HuH-7 (cell line): ENCODE data around the gene TNNI2.

Source experiments
- DNase-seq: peaks from one replicate; pipeline ENCODE4 v3.0.0; 2011; ENCODE audit warnings: low spot score

TNNI2 gene

GRCh38 chr11:1834779-1835670 is 3.8 kb upstream of the TNNI2 start, which contains the start of gene SYT8:
Gene SYT8 (plus strand): TSS chr11:1834990. CDS start chr11:1835106, 116 bp downstream.
- DNase-seq, result no peak

DNA sequence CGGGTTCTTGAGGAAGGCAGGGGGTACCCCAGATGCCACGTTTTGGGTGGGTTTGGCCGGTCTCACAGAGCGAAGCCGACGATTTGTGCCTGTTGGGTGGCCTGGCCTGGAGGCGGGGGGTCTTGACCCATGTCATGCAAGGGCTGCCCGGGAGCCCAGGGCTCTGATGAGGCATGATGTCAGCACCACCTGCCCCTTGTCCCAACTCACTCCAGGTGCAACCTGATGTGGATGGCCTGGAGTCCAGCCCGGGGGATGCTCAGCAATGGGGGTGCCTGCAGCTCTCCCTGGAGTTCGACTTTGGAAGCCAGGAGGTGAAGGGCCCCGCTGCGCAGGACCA is 3.1 kb upstream of the TNNI2 start:
- DNase-seq, result no peak

GRCh38 chr11:1836011-1836945 is 2.5 kb upstream of the TNNI2 start:
- no peak for DNase-seq

DNA sequence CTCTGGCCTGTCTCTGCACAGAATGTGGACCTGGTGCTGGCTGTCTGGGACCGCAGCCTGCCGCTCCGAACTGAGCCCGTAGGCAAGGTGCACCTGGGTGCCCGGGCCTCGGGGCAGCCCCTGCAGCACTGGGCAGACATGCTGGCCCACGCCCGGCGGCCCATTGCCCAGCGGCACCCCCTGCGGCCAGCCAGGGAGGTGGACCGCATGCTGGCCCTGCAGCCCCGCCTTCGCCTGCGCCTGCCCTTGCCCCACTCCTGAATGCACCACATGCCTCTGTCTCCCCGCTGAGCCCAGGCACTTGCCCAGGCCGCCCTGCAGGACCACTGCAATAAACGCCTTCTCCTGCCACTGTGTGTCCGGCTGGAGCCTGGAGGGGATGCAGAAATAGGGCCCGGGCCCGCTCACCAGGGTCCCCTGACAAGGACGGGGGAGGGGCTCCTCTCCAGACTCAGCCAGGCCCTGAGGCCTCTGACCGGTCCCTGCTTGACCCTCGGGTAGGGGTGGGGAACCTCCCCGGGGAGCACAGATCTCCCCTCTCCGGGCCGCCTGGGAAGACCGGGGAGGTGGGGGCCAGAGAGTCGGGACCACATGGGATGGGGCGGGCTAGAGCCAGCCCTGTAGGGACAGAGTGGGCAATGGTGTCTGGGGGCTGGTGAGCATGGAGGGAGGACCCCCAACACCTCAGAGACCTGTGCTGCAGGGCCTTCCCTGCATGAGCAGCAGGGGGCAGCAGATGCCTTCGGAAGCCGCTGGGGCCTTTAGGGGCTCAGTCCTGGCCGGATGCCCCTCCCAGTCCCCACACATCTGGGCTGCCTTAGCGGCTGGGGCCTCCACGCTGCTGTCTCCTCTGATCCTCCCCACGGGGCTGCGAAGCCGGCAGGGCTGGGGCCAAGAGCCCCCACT is 1.4 kb upstream of the TNNI2 start:
- DNase-seq, result peak; percentile 90

GRCh38 chr11:1838077-1838425 is 730 bp upstream of the TNNI2 start:
- no peak for DNase-seq

GRCh38 chr11:1839204-1839923 is 583 bp downstream of the TNNI2 start:
- DNase-seq, result no peak

DNA sequence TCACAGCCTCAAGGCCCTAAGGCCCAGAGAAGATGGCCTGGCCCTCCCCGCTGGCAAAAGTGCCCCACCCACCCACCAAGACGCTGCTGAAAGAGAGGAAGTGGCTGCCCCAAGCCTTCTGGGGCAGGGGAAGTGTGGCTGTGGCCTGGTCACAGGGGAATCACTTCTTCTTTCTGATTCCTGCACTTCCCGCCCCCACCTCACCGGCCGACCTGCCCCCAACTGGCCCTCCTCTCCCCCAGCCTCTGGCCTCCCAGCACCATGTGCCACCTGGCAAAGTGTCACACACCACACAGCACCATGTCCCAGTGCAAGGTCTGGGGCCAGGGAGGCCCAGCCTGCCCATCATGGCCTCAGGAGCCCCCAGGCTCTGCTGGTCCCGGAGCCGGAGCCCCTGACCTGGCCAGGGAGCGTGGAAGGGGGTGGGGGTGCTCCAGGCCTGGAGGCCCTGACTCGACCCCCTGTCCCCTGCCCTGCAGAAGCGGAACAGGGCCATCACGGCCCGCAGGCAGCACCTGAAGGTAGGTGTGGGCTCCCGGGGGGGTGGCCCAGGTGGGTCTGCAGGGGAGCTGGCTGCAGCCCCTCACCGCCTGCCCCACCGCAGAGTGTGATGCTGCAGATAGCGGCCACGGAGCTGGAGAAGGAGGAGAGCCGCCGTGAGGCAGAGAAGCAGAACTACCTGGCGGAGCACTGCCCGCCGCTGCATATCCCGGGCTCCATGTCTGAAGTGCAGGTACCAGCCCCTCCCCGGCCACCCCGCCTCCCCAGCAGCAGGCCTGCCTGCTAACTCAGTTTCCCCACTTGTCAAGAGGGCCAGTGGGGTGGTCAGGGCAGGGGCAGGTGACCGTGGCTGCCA is 1.4 kb downstream of the TNNI2 start:
- no peak for DNase-seq

GRCh38 chr11:1840780-1841480 is 2.1 kb downstream of the TNNI2 start:
- DNase-seq, result no peak

DNA sequence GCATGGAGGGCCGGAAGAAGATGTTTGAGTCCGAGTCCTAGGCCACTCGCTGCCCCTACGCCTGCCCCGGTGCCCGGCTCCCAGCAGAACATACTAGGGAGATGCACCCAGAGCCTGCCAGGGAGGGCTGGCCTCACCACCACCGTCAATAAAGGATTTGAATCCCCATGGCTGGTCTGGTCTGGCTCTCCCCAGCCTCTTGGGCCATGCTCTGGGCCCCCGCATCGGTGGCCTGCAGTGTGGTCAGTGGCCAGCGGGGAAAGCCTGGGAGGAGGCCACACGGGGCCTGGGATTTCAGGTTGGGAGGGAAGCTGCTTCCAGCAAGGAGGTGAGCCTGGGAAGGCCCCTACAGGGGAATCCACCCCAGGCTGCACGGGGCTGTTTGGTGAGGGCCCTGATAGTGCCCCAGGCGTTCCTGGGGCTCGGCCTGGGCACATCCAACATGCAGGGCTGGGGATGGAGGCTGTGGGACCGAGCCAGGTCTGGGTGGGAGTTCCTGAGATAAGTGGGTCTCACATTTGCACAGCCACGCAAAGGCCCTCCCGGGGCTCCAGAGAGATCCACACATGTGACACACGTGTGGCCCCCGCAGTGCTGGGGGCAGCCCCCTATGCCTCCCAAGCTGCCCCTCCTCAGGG is 2.8 kb downstream of the TNNI2 start:
- no peak for DNase-seq

DNA sequence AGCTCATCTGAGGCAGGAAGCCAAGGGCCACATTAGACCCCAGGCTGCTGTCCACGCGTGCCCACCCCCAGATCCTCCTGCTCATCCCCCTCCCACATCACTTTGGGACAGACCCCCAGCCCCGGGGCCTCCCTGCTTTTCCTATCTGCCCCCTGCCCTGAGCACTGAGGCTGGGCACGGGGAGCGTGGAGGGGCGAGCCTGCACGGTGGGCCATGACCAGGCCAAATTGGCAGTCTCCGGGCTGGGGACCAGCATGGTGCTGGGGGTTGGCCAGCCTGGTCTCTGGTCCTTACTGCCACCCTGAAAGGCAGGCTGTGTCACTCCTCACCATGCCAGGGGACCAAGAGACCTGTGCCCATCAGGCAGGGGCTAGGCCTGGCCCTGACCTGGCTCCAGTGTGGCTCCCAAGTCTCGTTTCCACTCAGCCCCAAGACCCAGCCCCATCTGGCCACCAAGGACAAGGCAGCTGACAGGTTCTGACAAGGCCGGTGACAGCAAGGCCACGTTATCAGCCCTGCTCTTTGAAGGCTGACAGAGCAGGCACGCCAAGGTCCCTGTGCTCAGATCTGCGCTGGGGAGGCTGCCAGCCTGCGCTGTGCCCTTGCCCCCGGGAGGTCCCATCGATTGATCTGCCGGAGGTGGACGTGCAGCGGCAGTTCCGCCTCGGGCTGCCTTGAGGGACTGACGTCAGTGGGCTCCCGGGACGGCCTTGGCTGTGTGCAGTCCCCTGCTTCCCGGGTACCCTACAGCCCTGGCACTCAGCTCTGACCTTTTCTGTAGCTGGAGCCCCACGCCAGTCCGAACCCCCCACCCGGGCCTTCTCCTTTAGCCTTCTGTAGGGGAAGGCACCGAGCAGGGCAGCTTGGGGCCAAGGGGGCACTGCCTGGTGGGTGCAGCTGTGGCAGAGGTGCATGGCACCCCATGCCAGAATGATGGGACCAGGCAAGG is 3.6 kb downstream of the TNNI2 start:
- no peak for DNase-seq

DNA sequence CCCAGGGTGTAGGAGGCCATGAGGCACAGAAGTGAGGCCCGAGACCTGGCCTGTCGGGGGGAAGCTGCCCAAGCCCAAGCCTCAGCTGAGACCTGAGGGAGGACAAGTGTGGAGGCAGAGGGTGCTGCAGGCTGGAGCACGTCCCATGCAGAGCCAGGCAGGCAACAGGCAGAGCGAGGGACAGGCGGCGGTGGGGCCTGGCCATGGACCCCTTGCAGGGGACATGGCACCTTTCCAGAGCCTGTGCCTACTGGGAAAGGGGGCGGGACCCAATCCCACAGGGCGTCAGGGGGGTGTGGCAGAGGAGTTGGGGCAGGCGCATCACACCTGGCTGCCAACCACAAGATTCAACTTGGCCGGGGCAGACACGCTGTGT is 4.3 kb downstream of the TNNI2 start:
- DNase-seq, result no peak

- DNase-seq, result no peak
Observed at GRCh38 chr11:1843796-1844195, 5.0 kb downstream of the TNNI2 start.

DNA sequence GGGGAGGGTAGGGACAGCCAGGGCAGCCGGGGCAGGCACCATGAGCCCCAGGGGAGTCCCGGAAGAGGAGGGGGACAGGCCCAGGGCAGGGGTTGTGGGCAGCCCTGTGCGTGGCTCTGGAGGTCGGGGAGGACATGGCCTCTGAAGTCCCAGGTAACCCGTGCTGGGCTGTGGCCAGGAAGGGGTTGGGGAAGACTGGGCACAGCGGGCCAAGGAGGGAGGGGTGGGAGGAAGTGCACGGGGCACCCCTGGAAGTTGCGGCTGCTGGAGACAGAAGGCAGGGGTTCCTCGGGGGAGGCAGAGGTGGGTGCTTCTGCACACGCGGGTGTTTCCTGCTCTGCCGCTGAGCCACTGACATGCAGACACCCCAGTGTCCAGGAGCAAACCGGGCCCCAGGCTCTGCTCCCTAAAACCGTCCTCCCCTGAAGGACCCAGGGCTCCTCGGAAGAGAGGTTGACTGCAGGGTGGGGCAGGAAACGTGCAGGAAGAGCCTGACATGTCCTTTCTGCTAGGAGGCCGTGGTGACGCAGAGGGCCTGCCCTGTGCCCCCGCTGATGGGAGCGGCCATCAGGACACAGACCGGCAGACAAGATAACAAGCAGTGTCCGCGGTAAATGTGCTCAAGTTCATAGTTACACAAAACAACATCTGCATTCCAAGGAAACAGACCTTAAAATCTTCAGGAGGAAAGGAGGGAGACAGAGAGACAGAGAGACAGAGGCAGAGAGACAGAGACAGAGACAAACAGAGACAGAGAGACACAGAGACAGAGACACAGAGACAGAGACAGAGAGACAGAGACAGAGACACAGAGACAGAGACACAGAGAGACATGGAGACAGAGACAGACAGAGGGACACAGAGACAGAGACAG is 5.7 kb downstream of the TNNI2 start:
- no peak for DNase-seq

GRCh38 chr11:1845095-1845429 is 6.3 kb downstream of the TNNI2 start:
- no peak for DNase-seq

- DNase-seq, result no peak
Observed at GRCh38 chr11:1845561-1846452, 7.0 kb downstream of the TNNI2 start.

DNA sequence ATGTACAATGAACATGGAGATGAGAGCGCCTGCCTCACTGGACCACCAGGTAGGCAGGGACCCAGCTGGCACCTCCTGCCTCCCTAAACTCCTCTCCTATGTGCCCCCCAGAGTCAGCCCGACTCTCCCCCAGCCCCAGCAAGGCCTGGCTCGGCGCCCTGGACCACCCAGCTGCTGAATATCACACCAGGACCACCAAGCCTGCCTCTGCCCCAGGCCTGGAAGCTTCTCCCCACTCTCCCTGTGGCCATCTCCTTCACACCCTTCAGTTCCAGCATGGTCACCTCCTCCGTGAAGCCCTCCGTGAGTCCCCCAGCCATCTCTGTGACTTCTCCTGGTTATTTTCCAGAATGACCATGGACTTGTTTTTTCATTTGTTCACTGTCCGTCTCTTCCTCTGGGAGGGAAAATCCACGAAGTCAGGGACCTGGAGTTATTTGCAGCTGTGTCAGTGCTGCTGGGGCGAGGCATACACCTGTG is 7.7 kb downstream of the TNNI2 start:
- no peak for DNase-seq
